OCI-M1 (cell line): Measurements from ENCODE around the gene RPS6KB1.
"Not testable (repeated sequence)": the region's sequence is repeated elsewhere in the genome, so short reads cannot be mapped to it uniquely, and the experiment has no call there.

ENCODE experiments used
- DNase-seq: peaks from one replicate; lab custom pipeline; 2025; lab: John Stamatoyannopoulos, UW

RPS6KB1 gene

DNA sequence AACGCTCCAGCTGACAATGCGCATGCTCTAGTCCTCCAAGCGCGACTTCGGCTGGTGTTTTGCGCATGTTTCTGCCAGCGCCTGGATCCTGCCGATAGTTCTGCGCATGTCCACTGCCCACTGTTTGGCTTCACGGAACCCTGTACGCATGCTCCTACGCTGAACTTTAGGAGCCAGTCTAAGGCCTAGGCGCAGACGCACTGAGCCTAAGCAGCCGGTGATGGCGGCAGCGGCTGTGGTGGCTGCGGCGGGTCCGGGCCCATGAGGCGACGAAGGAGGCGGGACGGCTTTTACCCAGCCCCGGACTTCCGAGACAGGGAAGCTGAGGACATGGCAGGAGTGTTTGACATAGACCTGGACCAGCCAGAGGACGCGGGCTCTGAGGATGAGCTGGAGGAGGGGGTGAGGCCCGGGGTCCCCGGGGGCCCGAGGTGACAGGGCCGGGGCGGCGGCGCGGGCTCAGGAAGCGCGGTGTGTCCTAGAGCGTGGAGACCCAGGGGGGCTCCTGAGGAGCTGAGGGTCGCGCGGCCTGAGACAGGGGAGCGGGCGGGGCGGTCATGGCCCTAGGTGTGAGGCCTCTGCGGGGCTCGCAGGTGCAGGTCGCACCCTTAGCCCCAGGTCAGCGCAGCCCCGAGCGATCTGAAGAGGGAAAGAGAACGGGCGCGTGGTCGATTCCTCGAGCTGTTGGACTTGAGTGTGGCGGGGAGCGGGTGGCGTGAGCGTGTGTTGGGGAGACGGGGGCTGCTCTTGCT is at the start of gene RPS6KB1, which contains the start of gene TUBD1:
TSS of gene RPS6KB1 (plus strand) at position 198 of the 752 bp plus-strand sequence. CDS start at position 262, 64 bp downstream.
TSS of gene TUBD1 (minus strand) at position 20 of the 752 bp plus-strand sequence. CDS start 1,941 bp downstream, outside the sequence.
- peak; percentile 98 for DNase-seq

DNA sequence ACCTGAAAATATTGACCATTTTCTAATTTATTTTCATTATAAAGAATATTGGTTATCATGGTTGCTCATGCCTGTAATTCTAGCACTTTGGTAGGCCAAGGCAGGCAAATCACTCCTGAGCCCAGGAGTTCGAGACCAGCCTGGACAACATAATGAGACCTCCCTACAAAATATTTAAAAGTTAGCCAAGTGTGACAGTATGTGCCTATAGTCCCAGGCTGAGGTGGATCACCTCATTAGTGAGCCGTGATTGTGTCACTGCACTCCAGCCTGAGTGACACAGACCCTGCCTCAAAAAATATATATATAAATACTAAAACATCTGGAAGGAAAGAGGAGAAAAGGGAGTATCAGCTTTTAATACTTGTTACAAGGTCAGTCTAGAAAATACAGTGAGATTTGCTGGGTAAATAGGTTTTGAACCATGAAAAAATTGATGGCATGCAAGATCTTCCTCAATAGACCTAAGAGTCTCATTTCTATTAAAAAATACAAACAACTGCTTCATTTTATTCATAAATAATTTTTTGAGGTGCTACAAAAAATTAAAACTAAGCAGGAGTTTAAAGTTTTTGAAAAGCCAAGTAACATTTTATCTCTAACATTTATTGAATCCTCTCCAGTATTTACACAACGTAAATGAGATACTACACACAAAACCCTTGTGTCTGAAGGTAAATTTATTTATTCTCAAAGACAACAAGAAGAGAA is 47.9 kb upstream of the RPS6KB1 start:
- DNase-seq: peak; percentile 60

DNA sequence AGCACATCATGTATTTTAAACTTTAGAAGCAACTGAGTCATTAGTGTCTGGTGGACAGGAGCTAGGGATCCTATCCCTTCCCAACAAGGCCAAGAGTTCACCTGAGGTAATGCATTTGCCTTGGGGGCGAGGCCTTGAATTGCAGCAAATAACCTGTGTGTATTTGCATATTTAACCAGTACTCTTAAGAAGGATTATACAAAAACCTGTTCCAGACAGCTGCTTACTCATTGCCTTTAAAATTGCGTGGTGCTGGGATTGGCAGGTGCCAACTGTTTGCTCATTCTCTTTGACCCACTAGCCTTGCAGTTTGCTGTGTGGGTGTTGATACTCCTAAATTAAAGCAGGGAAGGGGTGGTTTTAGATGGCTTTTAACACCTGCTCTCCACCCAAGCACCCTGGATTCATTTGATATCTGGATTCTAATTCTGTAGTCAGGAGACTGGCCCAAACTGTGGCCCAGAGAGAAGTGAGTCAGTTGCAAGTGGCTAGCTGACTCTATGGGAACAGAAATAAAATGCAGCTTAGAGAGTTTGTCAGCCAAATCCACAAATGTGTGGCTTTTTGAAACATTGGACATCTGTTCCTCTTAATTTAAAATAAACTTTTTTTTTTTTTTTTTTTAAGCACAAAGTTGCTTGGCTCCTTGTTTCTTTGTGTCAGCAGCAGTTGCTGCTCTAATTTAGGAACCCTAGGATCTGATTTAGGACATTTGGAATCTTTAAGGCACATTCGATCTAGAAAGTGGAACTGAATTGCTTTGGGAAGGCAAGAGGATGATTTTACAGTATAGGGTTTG is 47.1 kb upstream of the RPS6KB1 start:
- peak; percentile 77 for DNase-seq

DNA sequence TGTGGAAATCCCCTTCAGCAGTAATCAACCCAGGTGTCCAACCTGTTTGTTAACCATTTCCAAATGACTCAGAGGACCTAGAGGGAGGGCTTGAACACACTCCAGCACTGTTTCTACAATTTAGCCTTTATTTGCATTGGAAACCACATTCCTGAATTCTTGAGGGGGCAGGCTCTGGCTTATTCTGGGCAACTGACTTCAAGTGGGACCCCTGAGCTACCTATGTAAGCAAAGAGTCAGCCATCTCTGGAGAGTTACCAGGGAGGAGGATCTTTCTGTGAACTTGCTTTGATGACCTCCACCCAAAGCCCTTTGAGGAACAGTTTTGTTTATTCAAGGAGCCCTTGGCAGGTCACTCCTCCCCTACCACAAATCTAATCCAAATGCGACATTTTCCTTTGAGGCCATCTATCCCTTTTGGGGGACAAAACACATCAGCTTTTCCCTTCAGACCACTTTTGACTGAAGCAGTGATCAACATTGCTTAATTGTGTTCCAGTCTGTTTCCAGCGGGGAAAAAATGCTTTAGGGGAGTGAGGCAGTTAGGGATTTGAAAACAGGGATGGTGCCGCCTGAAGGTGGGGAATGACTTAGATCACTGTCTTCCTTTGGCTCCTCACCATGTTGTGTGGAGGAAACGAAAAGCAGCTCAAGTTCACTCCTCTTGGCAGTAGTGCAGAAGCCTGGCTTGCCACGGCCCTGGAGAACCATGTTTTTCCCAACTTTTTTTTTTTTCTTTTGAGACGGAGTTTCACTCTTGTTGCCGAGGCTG is 46.3 kb upstream of the RPS6KB1 start:
- DNase-seq: peak; percentile 60

- no peak for DNase-seq
Measured at GRCh38 chr17:59848385-59848668, 44.6 kb upstream of the RPS6KB1 start.

DNA sequence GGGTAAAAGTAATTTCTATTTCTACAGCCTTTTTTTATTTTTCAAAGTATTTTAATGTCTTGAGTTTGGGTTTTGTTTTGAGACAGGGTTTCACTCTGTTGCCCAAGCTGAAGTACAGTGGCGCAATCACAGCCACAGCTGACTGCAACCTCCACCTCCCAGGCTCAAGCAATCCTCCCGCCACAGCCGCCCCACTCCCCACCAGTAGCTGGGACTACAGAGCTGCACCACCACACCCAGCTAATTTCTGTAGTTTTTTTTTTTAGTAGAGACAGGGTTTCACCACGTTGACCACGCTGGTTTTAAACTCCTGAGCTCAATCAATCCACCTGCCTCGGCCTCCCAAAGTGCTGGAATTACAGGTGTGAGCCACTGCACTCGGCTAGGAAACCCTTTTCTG is 44.1 kb upstream of the RPS6KB1 start:
- peak; percentile 49 for DNase-seq

GRCh38 chr17:59850311-59850710 is 42.6 kb upstream of the RPS6KB1 start:
- not testable (repeated sequence) for DNase-seq

- DNase-seq: no peak
Measured at GRCh38 chr17:59851439-59852375, 41.2 kb upstream of the RPS6KB1 start.

DNA sequence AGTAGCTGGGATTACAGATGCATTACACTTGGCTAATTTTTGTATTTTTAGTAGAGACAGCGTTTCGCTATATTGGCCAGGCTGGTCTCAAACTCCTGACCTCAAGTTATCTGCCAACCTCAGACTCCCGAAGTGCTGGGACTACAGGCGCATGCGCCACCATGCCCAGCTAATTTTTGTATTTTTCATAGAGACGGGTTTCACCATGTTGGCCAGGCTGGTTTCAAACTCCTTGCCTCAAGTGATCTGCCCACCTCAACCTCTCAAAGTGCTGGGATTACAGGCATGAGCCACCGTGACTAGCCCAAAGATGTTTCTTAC is 40.1 kb upstream of the RPS6KB1 start:
- not testable (repeated sequence) for DNase-seq

- peak; percentile 29 for DNase-seq
Measured at GRCh38 chr17:59853168-59853918, 39.6 kb upstream of the RPS6KB1 start.

DNA sequence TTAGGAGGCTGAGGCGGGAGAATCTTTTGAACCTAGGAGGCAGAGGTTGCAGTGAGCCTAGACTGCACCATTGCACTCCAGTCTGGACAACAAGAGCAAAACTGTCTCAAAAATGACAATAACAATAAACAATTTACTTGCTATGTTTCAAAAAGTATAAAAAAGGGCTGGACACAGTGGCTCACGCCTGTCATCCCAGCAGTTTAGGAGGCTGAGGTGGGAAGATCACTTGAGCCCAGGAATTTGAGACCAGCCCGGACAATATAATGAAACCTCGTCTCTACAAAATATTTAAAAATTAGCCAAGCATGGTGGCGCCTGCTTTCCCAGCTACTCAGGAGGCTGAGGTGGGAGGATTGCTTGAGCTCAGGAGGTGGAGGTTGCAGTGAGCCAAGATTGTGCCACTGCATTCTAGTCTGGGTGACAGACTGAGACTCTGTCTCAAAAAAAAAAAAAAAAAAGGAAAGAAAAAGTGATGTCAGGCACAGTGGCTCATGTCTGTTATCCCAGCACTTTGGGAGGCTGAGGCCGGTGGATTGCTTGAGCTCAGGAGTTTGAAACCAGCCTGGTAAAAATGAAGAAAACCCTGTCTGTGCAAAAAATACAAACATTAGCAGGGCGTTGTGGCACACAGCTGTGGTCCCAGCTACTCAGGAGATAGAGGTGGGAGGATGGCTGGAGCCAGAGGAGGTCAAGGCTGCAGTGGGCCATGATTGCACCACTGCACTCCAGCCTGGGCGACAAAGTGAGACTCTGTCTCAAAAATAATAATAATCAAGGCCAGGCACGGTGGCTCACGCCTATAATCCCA is 38.8 kb upstream of the RPS6KB1 start:
- not testable (repeated sequence) for DNase-seq

- no peak for DNase-seq
Measured at GRCh38 chr17:59856859-59857794, 35.8 kb upstream of the RPS6KB1 start.

DNA sequence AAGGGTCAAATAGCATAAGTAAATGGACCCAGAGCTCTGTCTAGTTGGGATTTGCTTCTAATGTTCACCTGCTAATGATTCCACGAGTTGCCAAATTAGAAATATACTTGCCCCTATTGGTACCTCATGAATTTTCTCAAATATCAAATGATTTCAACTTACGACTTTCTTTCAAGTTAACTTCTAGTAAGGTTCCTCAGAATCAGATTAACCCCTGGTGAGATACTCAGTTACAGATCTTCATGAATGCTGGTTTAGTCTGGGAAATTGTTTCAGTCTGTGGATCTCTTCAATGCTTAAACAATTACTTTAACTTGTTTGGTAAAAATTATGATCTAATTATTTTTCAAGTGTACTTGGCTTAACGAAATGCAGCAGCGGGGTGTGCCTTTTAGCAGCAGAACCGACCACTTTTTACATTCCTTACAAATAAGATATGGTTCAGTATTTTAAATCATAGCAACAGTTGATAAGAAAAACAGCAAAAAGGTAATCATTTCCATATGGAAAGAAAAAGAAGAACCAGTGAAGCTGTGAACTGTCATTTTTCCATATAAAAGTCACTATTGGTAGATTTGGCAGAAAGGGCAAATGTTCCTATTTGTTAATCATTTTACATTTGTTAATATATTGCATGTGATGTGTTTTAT is 34.6 kb upstream of the RPS6KB1 start:
- DNase-seq: no peak

- no peak for DNase-seq
Measured at GRCh38 chr17:59858932-59859331, 34.0 kb upstream of the RPS6KB1 start.

DNA sequence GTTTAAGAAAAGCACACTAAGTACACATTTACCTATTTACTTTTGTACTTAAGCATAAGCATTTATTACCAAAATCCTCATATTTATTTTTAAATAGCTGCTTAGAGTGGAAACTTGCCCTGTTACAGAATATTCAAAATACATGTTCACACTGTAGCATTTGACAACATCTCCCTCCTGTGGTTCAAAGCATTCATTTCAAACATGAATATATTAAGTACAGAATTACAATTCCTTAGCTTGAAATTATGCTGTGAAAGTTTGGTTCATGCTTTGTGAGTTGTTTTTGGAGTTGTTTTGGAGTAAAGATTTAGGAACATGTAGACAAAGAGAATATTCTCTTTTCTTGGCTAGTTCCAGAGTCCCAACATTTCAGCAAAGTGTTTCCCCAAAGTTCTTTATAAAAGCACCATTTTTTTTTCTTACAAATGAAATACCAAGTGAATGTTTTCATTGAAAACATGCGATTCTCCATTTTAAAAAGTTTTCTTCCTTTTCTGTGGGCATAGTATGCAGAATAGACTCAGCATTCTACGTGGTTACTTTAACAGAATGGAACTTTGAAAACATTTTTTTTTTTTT is 33.4 kb upstream of the RPS6KB1 start:
- peak; percentile 72 for DNase-seq

DNA sequence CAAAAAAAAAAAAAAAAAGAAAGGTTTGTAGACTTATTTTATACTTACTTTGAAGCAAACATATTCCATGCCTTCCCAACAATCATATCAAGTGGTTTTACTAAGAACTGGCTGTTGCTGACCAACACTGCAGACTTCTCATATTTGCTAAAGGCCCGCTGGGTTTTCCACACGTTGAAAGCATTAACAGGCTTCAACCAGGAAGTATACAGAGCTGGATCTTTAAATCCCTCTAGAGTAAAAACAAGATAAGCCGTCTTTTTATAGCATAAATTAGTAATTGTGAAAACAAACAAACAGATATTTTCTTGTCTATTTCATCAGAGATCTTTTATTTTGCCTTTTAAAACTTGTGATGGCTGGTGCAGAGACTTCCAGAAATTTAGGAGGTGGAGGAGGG is 29.3 kb upstream of the RPS6KB1 start:
- DNase-seq: no peak

- no peak for DNase-seq
Measured at GRCh38 chr17:59869941-59870218, 23.0 kb upstream of the RPS6KB1 start.

GRCh38 chr17:59870482-59870881 is 22.4 kb upstream of the RPS6KB1 start:
- DNase-seq: no peak
